BJ (cell line): ENCODE data around the gene LRRIQ3. TPM values are rescaled to one million over a fixed set of nuclear protein-coding genes. Genes with fewer than 3 reads are reported as not detected.

ENCODE experiments used
- CTCF ChIA-PET: fragments of 350-600 bp; formaldehyde crosslinking; extraction: SDS; loops from one replicate; lab custom pipeline; 2021; ENCODE audit warnings: antibody characterized with exemption, inconsistent platforms; lab: Yijun Ruan, JAX
- POLR2A ChIA-PET: fragments of 300-600 bp; sonication (Branson Sonifier 250); formaldehyde crosslinking; extraction: SDS; loops from one replicate; lab custom pipeline; 2021; ENCODE audit warnings: antibody characterized with exemption; lab: Charles Lee
- DNase-seq: peaks from one replicate; pipeline ENCODE4 v3.0.0-alpha.2; 2011; ENCODE audit warnings: low read depth
- H3K27me3 ChIP-seq: 2 replicates; pipeline ENCODE4 v1.6.0; 2011; ENCODE audit warnings: low read length; ENCODE audit not compliant: control insufficient read depth, insufficient read depth
- H3K36me3 ChIP-seq: 2 replicates; pipeline ENCODE4 v1.5.1; 2011; ENCODE audit warnings: low read length; ENCODE audit not compliant: control insufficient read depth, insufficient read depth
- H3K4me3 ChIP-seq: 2 replicates; pipeline ENCODE4 v1.5.1; 2011; ENCODE audit warnings: low read depth, mild to moderate bottlenecking, control low read depth, low read length
- polyA minus RNA-seq: library from RNA; depleted of rRNA, polyadenylated mRNA; stranded (reverse); fragments of >200 nt; gene quantifications from 2 replicates; pipeline ENCODE4 v1.2.3, GENCODE V29; 2011; rRNA and poly(A)+ RNA removed
- polyA plus RNA-seq: library from polyadenylated mRNA; depleted of rRNA; stranded (reverse); fragments of >200 nt; gene quantifications from 2 replicates; pipeline ENCODE4 v1.2.3, GENCODE V29; 2011; rRNA removed
- TF ChIP-seq, protein P1 (sequence below): IDR thresholded peaks from 2 replicates; pipeline ENCODE4 v1.5.1; 2011; ENCODE audit warnings: low read depth, mild to moderate bottlenecking, control low read depth, inconsistent platforms, low read length, moderate library complexity; ENCODE audit not compliant: insufficient read depth

The LRRIQ3 gene, protein sequence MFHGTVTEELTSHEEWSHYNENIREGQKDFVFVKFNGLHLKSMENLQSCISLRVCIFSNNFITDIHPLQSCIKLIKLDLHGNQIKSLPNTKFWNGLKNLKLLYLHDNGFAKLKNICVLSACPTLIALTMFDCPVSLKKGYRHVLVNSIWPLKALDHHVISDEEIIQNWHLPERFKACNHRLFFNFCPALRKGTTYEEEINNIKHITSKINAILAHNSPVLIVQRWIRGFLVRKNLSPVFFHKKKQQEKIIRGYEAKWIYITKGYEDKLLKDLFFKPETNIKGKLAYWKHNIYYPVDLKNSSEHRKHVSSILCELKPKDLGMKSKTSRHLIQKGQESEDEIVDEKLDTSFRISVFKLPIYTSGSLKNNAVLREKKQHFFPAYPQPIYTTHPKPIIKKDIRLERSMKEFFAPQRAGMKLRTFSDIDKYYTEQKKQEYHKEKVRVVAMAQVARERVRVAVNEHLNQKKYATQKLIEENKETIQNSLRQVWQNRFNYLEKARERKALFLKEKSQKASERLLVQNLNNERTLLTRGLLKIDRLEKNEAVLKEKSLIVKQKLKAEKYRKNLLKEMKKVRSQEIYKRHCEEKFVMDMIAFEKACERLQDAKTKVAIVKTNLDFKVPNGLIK
- polyA plus RNA-seq, result 0.20 and 0.43 TPM in 2 replicates
- 0.09 and 0.21 TPM in 2 replicates for polyA minus RNA-seq

DNA sequence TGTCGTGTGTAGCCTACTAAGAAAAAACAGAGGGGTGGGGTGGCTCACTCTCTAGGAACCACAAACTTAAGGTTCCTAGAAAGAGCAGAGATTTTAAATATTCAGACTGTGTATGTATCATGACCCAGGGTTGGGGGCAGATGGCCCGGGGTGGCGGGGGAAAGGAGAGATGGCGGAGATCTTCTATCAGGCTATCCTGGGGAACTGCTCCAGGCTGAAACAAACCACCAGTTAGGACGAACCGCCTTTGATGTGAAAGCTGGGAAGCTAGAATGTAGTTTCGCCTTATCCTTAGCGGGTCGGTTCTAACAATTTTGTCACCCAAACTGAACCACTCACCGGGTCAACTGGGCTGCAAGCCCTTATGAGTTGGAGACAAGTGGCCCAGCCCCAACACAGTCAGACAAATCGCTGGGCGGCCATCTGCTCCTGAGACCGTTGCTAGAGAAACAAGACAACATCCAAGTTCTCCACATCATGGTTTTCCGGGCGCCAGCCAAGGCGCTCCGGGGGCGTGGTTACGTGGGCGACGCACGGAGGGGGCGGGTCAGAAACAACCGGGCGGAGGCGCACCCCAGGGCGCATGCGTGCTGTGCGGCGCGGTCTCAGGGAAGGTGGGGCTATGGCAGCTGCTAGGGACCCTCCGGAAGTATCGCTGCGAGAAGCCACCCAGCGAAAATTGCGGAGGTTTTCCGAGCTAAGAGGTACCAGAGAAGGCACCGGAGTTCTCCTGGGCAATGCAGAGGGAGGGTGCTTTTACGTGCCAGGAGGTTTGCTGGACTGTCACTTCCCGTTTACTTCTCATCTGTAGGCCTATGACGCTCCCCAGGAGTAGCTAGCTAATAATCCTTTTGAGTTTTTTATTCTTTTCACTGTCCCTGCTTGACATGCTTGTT, at the start of gene LRRIQ3, which contains the start of gene FPGT:
TSS of gene LRRIQ3 (minus strand) at position 520 of the 896 bp plus-strand sequence. CDS start 14,492 bp downstream, outside the sequence.
TSS of gene FPGT (plus strand) at position 586 of the 896 bp plus-strand sequence. CDS start at position 623, 37 bp downstream.
- H3K36me3 ChIP-seq, result no peaks in the 10 kb centered on the region
- H3K4me3 ChIP-seq, result peak within 1 kb of the TSS; percentile 68
- CTCF ChIA-PET, result no interaction called here
- POLR2A ChIA-PET, result no interaction called here
- no peaks in the 10 kb centered on the region for H3K27me3 ChIP-seq
- DNase-seq, result peak; percentile 75
- TF ChIP-seq, protein P1, sequence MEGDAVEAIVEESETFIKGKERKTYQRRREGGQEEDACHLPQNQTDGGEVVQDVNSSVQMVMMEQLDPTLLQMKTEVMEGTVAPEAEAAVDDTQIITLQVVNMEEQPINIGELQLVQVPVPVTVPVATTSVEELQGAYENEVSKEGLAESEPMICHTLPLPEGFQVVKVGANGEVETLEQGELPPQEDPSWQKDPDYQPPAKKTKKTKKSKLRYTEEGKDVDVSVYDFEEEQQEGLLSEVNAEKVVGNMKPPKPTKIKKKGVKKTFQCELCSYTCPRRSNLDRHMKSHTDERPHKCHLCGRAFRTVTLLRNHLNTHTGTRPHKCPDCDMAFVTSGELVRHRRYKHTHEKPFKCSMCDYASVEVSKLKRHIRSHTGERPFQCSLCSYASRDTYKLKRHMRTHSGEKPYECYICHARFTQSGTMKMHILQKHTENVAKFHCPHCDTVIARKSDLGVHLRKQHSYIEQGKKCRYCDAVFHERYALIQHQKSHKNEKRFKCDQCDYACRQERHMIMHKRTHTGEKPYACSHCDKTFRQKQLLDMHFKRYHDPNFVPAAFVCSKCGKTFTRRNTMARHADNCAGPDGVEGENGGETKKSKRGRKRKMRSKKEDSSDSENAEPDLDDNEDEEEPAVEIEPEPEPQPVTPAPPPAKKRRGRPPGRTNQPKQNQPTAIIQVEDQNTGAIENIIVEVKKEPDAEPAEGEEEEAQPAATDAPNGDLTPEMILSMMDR, result no peak

DNA sequence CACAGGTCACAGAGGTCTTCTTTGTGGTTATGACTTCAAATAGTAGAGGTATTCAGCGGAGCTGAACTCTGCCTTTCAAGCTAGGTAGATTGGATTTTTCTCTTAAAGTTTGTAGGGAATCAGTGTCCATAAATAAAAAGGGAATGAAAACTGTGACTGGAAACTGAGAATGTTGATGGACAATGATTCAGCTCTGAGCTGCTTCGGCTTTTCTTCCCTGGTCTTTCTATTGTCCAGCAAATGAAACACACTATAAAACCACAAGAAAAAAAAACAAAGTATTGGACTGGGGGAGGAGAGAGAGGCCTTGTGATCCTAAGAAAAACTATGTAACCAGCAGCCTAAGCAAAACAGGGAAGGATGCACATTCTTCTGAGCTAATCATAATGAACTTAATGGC, 48.3 kb upstream of the LRRIQ3 start:
- CTCF ChIA-PET, result no interaction called here

DNA sequence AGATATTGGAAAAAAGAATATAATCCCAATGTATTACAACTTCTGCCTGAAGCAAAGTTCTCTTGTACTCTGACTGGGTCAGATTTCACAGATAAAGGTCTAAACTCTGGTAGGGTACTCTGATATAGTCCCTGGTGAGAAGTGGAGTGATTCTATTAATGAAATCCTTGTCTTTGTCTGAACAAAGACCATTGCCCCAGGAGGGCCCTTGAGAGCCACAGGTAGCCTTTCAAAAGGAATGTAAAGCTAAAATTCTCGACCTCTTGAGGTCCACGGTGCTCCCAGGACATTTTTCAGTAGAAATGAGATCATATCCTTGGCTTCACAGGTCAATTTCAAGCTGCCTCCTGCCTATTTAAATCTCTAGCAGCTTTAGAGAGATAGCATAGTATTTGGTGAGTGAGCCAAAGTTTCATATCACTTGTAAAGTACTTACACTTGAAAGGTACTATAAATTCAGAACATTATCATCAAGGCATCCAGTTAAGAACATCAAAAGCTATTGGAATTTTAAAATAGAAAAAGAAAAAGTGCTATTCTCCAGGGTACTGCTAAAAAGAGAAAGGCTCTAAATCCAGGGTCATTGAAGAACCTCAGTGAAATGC, 47.3 kb upstream of the LRRIQ3 start:
- TF ChIP-seq, protein P1, result no peak
- CTCF ChIA-PET, result no interaction called here
- POLR2A ChIA-PET, result no interaction called here

More for the DNA sequence above, 48.3 kb upstream of the LRRIQ3 start:
- Histone ChIP-seq H3K36me3 (no peaks in the 10 kb centered on the region), H3K4me3 (no peak overlapping the region), H3K27me3 (no peaks in the 10 kb centered on the region)
- no peak for DNase-seq
- POLR2A ChIA-PET, result no interaction called here
- TF ChIP-seq, protein P1, result no peak

DNA sequence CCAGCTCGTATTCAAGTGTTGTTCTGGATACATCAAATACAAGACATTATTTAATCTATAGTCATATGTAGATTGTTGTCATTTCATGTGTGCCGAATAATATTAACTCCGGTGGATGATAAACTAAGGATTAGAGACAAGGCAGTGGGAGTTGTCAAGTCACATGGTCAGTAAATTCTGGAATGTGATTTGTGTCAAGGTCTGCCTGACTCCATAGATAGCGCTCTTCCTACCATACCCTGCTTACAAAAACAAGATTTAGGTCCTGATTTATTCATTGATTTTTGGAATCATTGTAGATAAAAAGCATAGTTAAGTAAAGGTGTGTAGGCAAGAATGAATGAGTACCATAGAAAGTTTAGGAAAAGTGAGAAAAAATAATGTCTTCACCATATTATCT, 39.8 kb upstream of the LRRIQ3 start:
- no peak overlapping the region for H3K4me3 ChIP-seq
- no peaks in the 10 kb centered on the region for H3K27me3 ChIP-seq
- TF ChIP-seq, protein P1, result no peak
- ChIA-PET CTCF (no interaction called here), POLR2A (no interaction called here)
- no peaks in the 10 kb centered on the region for H3K36me3 ChIP-seq
- DNase-seq, result no peak

More for the DNA sequence above, 47.3 kb upstream of the LRRIQ3 start:
- H3K27me3 ChIP-seq, result no peaks in the 10 kb centered on the region
- H3K4me3 ChIP-seq, result no peak overlapping the region
- DNase-seq, result no peak
- H3K36me3 ChIP-seq, result no peaks in the 10 kb centered on the region
